Upper lobe of right lung (tissue), 1 donor: ENCODE results near the gene CANT1. TPM values are rescaled to one million over a fixed set of nuclear protein-coding genes. Genes with fewer than 3 reads are reported as not detected.
A peak's percentile ranks its signal among the peaks of the same experiment; 100 is the strongest.

Source experiments
- ATAC-seq: fragments of 200-7000 bp; cut with Tn5 transposase; one replicate; pipeline ENCODE4 v1.9.1; 2020; ENCODE audit warnings: mild to moderate bottlenecking, moderate library complexity
- DNase-seq: peaks from one replicate; pipeline ENCODE4 v3.0.0-alpha.2; 2020
- H3K27ac ChIP-seq: fragments of 200-600 bp; one replicate; pipeline ENCODE4 v1.8.0; 2022
- H3K27me3 ChIP-seq: fragments of 200-600 bp; one replicate; pipeline ENCODE4 v1.8.0; 2022; ENCODE audit warnings: mild to moderate bottlenecking
- H3K36me3 ChIP-seq: fragments of 200-600 bp; one replicate; pipeline ENCODE4 v1.8.0; 2022
- H3K4me1 ChIP-seq: fragments of 200-600 bp; one replicate; pipeline ENCODE4 v1.8.0; 2022
- H3K4me3 ChIP-seq: fragments of 200-600 bp; one replicate; pipeline ENCODE4 v1.8.0; 2022; ENCODE audit warnings: mild to moderate bottlenecking
- H3K9me3 ChIP-seq: fragments of 200-600 bp; one replicate; pipeline ENCODE4 v1.8.0; 2022
- CTCF ChIP-seq: fragments of 200-600 bp; IDR thresholded peaks from one replicate; pipeline ENCODE4 v1.8.0; 2022; ENCODE audit warnings: antibody characterized with exemption
- intact Hi-C: fragments of 100-400 bp; cut with DNase I; formaldehyde crosslinking; loops from one replicate; pipeline ENCODE4 v1.11.0; 2022
- total RNA-seq: library from RNA; stranded (reverse); fragmentation: NEBNext Ultra II Directional; extraction: Animal tissue kit (Norgen Biotek cat#: 25700); gene quantifications from one replicate; pipeline ENCODE4 v1.2.1, GENCODE V29; 2021
- donor health status: DM: no; HTN: yes; CAD: no; lungs with severe emphysema.

Gene CANT1
- total RNA-seq, 1 donor from 2014 or later = 59.6 TPM

GRCh38 chr17:78977997-78978973, 31.3 kb downstream of the CANT1 start:
- H3K9me3 ChIP-seq = no peaks in the 10 kb centered on the region
- ATAC-seq (peak; percentile 1), DNase-seq (no peak)
- peaks cover 40% of the 10 kb centered on the region for H3K4me1 ChIP-seq
- intact Hi-C loops = no loop called here
- no peaks in the 10 kb centered on the region for H3K27me3 ChIP-seq
- H3K36me3 ChIP-seq = no peaks in the 10 kb centered on the region
- peak overlapping the region; percentile 36 for H3K27ac ChIP-seq
- peak overlapping the region; percentile 45 for H3K4me3 ChIP-seq
- TF ChIP-seq CTCF = no peak

GRCh38 chr17:78977681-78977943, 32.0 kb downstream of the CANT1 start:
- no peak for DNase-seq
- Histone ChIP-seq H3K4me1 (peaks cover 40% of the 10 kb centered on the region), H3K36me3 (no peaks in the 10 kb centered on the region), H3K9me3 (no peaks in the 10 kb centered on the region), H3K27me3 (no peaks in the 10 kb centered on the region), H3K27ac (peak overlapping the region; percentile 36), H3K4me3 (no peak overlapping the region)
- intact Hi-C loops = no loop called here
- ATAC-seq = no peak
- no peak for TF ChIP-seq CTCF

- H3K9me3 ChIP-seq = no peaks in the 10 kb centered on the region
- no peaks in the 10 kb centered on the region for H3K36me3 ChIP-seq
- ATAC-seq (no peak), DNase-seq (no peak)
- intact Hi-C loops = no loop called here
- H3K27me3 ChIP-seq = no peaks in the 10 kb centered on the region
- peaks cover 40% of the 10 kb centered on the region for H3K4me1 ChIP-seq
- peak overlapping the region; percentile 68 for H3K27ac ChIP-seq
- H3K4me3 ChIP-seq = no peak overlapping the region
- TF ChIP-seq CTCF = no peak
These were observed 32.5 kb downstream of the CANT1 start for GRCh38 chr17:78976907-78977680.

- Histone ChIP-seq H3K4me3 (no peak overlapping the region), H3K9me3 (no peaks in the 10 kb centered on the region), H3K27me3 (no peaks in the 10 kb centered on the region), H3K36me3 (no peaks in the 10 kb centered on the region), H3K4me1 (peaks cover 40% of the 10 kb centered on the region), H3K27ac (peak overlapping the region; percentile 68)
- peak; percentile 87 for DNase-seq
- no peak for TF ChIP-seq CTCF
- peak; percentile 63 for ATAC-seq
- intact Hi-C loops = loop anchor here (5.0 kb wide), 1 partner anchor 113 kb away; no protein-coding TSS in a partner anchor
These were observed 34.7 kb downstream of the CANT1 start for GRCh38 chr17:78974635-78975591.
